ENCODE measurements around the gene PRSS27.

Gene PRSS27

GRCh38 chr16:2720064-2720457 lies at the start of gene PRSS27:
Gene PRSS27 (minus strand): TSS chr16:2720224. CDS start chr16:2720160, 64 bp downstream.
- no peak for DNase-seq

GRCh38 chr16:2769675-2770056 lies 49.6 kb upstream of the PRSS27 start:
- peak in 1 of 2 donors; percentile 37 for DNase-seq

- no peak for DNase-seq
These were observed 49.1 kb upstream of the PRSS27 start for GRCh38 chr16:2769100-2769529.

- DNase-seq: no peak
These were observed 48.5 kb upstream of the PRSS27 start for GRCh38 chr16:2768403-2769089.

- DNase-seq: no peak
These were observed 47.9 kb upstream of the PRSS27 start for GRCh38 chr16:2767891-2768290.

GRCh38 chr16:2767140-2767731 lies 47.2 kb upstream of the PRSS27 start:
- DNase-seq: no peak

GRCh38 chr16:2766430-2767139 lies 46.6 kb upstream of the PRSS27 start:
- no peak for DNase-seq

GRCh38 chr16:2765462-2766404 lies 45.7 kb upstream of the PRSS27 start:
- DNase-seq: no peak

GRCh38 chr16:2764718-2765117 lies 44.7 kb upstream of the PRSS27 start:
- no peak for DNase-seq

GRCh38 chr16:2763173-2763572 lies 43.1 kb upstream of the PRSS27 start:
- DNase-seq: no peak

GRCh38 chr16:2762711-2763110 lies 42.7 kb upstream of the PRSS27 start:
- no peak for DNase-seq

- no peak for DNase-seq
These were observed 42.0 kb upstream of the PRSS27 start for GRCh38 chr16:2761886-2762583.

GRCh38 chr16:2761472-2761871 lies 41.4 kb upstream of the PRSS27 start:
- no peak for DNase-seq

- no peak for DNase-seq
These were observed 37.3 kb upstream of the PRSS27 start for GRCh38 chr16:2757344-2757743.

- no peak for DNase-seq
These were observed 36.4 kb upstream of the PRSS27 start for GRCh38 chr16:2756288-2757015.

- no peak for DNase-seq
These were observed 35.1 kb upstream of the PRSS27 start for GRCh38 chr16:2755158-2755557.

GRCh38 chr16:2753733-2754020 lies 33.7 kb upstream of the PRSS27 start:
- peak; percentile 26 to 30 for DNase-seq

- DNase-seq: peak; percentile 72 to 79
These were observed 33.1 kb upstream of the PRSS27 start for GRCh38 chr16:2752850-2753732.

GRCh38 chr16:2752035-2752849 lies 32.2 kb upstream of the PRSS27 start, which contains the start of gene SRRM2:
Gene SRRM2 (plus strand): TSS chr16:2752638. CDS start chr16:2756365, 3,727 bp downstream.
- peak; percentile 93 to 94 for DNase-seq

GRCh38 chr16:2751577-2752034 lies 31.6 kb upstream of the PRSS27 start:
- no peak for DNase-seq
